H9 (cell line): Measurements from ENCODE around the gene CCDC9B. TPM values are rescaled to one million over a fixed set of nuclear protein-coding genes. Genes with fewer than 3 reads are reported as not detected.

Experiments used
- DNase-seq: peaks from one replicate; pipeline ENCODE4 v3.0.0-alpha.2; 2017
- H2AFZ ChIP-seq: one replicate; pipeline ENCODE4 v1.6.1; 2013; ENCODE audit warnings: mild to moderate bottlenecking, low read length, control low read depth, moderate library complexity
- H2AK5ac ChIP-seq: 2 replicates; pipeline ENCODE4 v1.6.1; 2013; ENCODE audit warnings: low read length, control low read depth, mixed read lengths; ENCODE audit not compliant: insufficient read length
- H2BK120ac ChIP-seq: one replicate; pipeline ENCODE4 v1.6.1; 2013; ENCODE audit warnings: low read depth, mild to moderate bottlenecking, low read length, control low read depth, inconsistent platforms; ENCODE audit not compliant: poor library complexity, severe bottlenecking
- H2BK12ac ChIP-seq: 2 replicates; pipeline ENCODE4 v1.6.1; 2013; ENCODE audit warnings: low read length, control low read depth, mixed read lengths, low read depth; ENCODE audit not compliant: insufficient read length
- H2BK15ac ChIP-seq: 2 replicates; pipeline ENCODE4 v1.6.1; 2013; ENCODE audit warnings: low read depth, low read length, control low read depth
- H2BK20ac ChIP-seq: one replicate; pipeline ENCODE4 v1.6.1; 2013; ENCODE audit warnings: low read depth, mild to moderate bottlenecking, low read length, control low read depth, inconsistent platforms; ENCODE audit not compliant: poor library complexity, severe bottlenecking
- H2BK5ac ChIP-seq: 2 replicates; pipeline ENCODE4 v1.6.1; 2013; ENCODE audit warnings: low read length, control low read depth, mixed read lengths; ENCODE audit not compliant: insufficient read length
- H3K14ac ChIP-seq: 2 replicates; pipeline ENCODE4 v1.6.1; 2013; ENCODE audit warnings: low read length, control low read depth; ENCODE audit not compliant: insufficient read depth
- H3K18ac ChIP-seq: 2 replicates; pipeline ENCODE4 v1.6.1; 2013; ENCODE audit warnings: low read depth, mild to moderate bottlenecking, mixed read lengths, low read length, control low read depth; ENCODE audit not compliant: insufficient read length
- H3K23ac ChIP-seq: 2 replicates; pipeline ENCODE4 v1.6.1; 2013; ENCODE audit warnings: low read length, control low read depth, mixed read lengths, low read depth; ENCODE audit not compliant: insufficient read length
- H3K23me2 ChIP-seq: 2 replicates; pipeline ENCODE4 v1.6.1; 2013; ENCODE audit warnings: low read depth, mild to moderate bottlenecking, mixed read lengths, low read length, control low read depth; ENCODE audit not compliant: insufficient read length, poor library complexity, severe bottlenecking
- H3K27ac ChIP-seq: 2 replicates; pipeline ENCODE4 v1.5.1; 2013; ENCODE audit warnings: low read length, control low read depth, mixed read lengths, low read depth; ENCODE audit not compliant: insufficient read length
- H3K27me3 ChIP-seq: 2 replicates; pipeline ENCODE4 v1.6.1; 2013; ENCODE audit warnings: low read length, control low read depth, inconsistent platforms; ENCODE audit not compliant: insufficient read depth
- H3K4ac ChIP-seq: 2 replicates; pipeline ENCODE4 v1.6.1; 2013; ENCODE audit warnings: low read depth, mild to moderate bottlenecking, control low read depth, inconsistent platforms, low read length, moderate library complexity
- H3K4me1 ChIP-seq: 2 replicates; pipeline ENCODE4 v1.6.1; 2013; ENCODE audit warnings: low read length, control low read depth, inconsistent platforms; ENCODE audit not compliant: insufficient read depth
- H3K4me2 ChIP-seq: 2 replicates; pipeline ENCODE4 v1.6.1; 2013; ENCODE audit warnings: low read length, control low read depth, mixed read lengths; ENCODE audit not compliant: insufficient read length, insufficient read depth
- H3K56ac ChIP-seq: 2 replicates; pipeline ENCODE4 v1.6.1; 2013; ENCODE audit warnings: low read depth, mild to moderate bottlenecking, mixed read lengths, low read length, control low read depth; ENCODE audit not compliant: insufficient read length
- H3K79me1 ChIP-seq: 2 replicates; pipeline ENCODE4 v1.6.1; 2013; ENCODE audit warnings: low read depth, mild to moderate bottlenecking, moderate library complexity, low read length, control low read depth, inconsistent platforms; ENCODE audit not compliant: insufficient read depth, poor library complexity, severe bottlenecking
- H3K79me2 ChIP-seq: 2 replicates; pipeline ENCODE4 v1.6.1; 2013; ENCODE audit warnings: low read length, control low read depth, inconsistent platforms; ENCODE audit not compliant: insufficient read depth
- H3K9ac ChIP-seq: 2 replicates; pipeline ENCODE4 v1.6.1; 2013; ENCODE audit warnings: low read length, control low read depth, mixed read lengths; ENCODE audit not compliant: insufficient read length; ENCODE audit errors: extremely low read depth
- H3K9me3 ChIP-seq: one replicate; pipeline ENCODE4 v1.6.1; 2013; ENCODE audit warnings: low read depth, low read length, inconsistent platforms; ENCODE audit not compliant: control insufficient read depth
- H3T11ph ChIP-seq: one replicate; pipeline ENCODE4 v1.6.1; 2013; ENCODE audit warnings: mild to moderate bottlenecking, low read length, control low read depth, inconsistent platforms
- H4K20me1 ChIP-seq: one replicate; pipeline ENCODE4 v1.6.1; 2013; ENCODE audit not compliant: control insufficient read depth, insufficient read length, insufficient read depth
- H4K5ac ChIP-seq: 2 replicates; pipeline ENCODE4 v1.6.1; 2013; ENCODE audit warnings: low read depth, mild to moderate bottlenecking, mixed read lengths, low read length, control low read depth; ENCODE audit not compliant: insufficient read length
- H4K8ac ChIP-seq: replicated peaks from 2 replicates; pipeline ENCODE4 v1.6.1; 2013; ENCODE audit warnings: low read length, control low read depth, mixed read lengths, low read depth; ENCODE audit not compliant: insufficient read length
- H4K91ac ChIP-seq: 2 replicates; pipeline ENCODE4 v1.6.1; 2013; ENCODE audit warnings: low read depth, mild to moderate bottlenecking, moderate library complexity, mixed read lengths, low read length, control low read depth; ENCODE audit not compliant: insufficient read length
- H3K27ac Mint-ChIP-seq, 3 experiments: 2 replicates in 2 of 3; 3 replicates in 1 of 3; pipeline ENCODE4 v1.8.0; 2020 to 2021; ENCODE audit warnings: mixed read lengths in 3 of 3, mild to moderate bottlenecking in 1 of 3, moderate library complexity in 1 of 3
- H3K27me3 Mint-ChIP-seq: 2 replicates; pipeline ENCODE4 v1.8.0; 2021; ENCODE audit warnings: low read depth, mild to moderate bottlenecking, moderate library complexity, mixed read lengths
- H3K36me3 Mint-ChIP-seq, 3 experiments: 2 replicates in 2 of 3; 3 replicates in 1 of 3; pipeline ENCODE4 v1.8.0; 2020 to 2021; ENCODE audit warnings: low read depth in 3 of 3, mixed read lengths in 3 of 3; ENCODE audit not compliant: insufficient read depth in 1 of 3
- H3K4me1 Mint-ChIP-seq, 2 experiments: 2 replicates each; pipeline ENCODE4 v1.8.0; 2020; ENCODE audit warnings: mixed read lengths in 2 of 2
- H3K4me3 Mint-ChIP-seq, 2 experiments: 2 replicates in 1 of 2; 3 replicates in 1 of 2; pipeline ENCODE4 v1.8.0; 2020 to 2021; ENCODE audit warnings: mild to moderate bottlenecking in 2 of 2, mixed read lengths in 2 of 2, moderate library complexity in 1 of 2
- H3K9me3 Mint-ChIP-seq, 2 experiments: 2 replicates in 1 of 2; 3 replicates in 1 of 2; pipeline ENCODE4 v1.8.0; 2020; ENCODE audit warnings: mild to moderate bottlenecking in 2 of 2, mixed read lengths in 2 of 2, moderate library complexity in 1 of 2
- CTCF ChIP-seq: fragments of 200-600 bp; sonication (generic); conservative IDR thresholded peaks from 3 replicates; pipeline ENCODE4 v1.8.0; 2021; ENCODE audit warnings: antibody characterized with exemption, mild to moderate bottlenecking
- WGBS: extraction: QIAGEN DNeasy Blood & Tissue Kit; methylation state at CpG from one replicate; pipeline ENCODE4 v1.1.7; 2013; ENCODE audit warnings: missing lambda C conversion rate, low lambda C conversion rate, mixed read lengths; ENCODE audit not compliant: insufficient read length; ENCODE audit errors: extremely low coverage; 5-methylcytosine and 5-hydroxymethylcytosine counted together
- total RNA-seq: library from RNA; stranded (reverse); gene quantifications from 2 replicates; pipeline ENCODE4 v1.2.1, GENCODE V29; 2021

CCDC9B gene
- total RNA-seq, 1 experiment from 2014 or later = 0.48 TPM

- H4K8ac ChIP-seq = no peak overlapping the region
- H3K79me2 ChIP-seq = no peaks in the 10 kb centered on the region
- no peak overlapping the region for H3T11ph ChIP-seq
- Mint-ChIP-seq H3K9me3 (peaks cover 0 to 2% of the 10 kb centered on the region in 2 experiments; a peak in 1 of 5 replicates), H3K4me3 (no peak overlapping the region), H3K27ac (no peak overlapping the region), H3K27me3 (peaks cover 55% of the 10 kb centered on the region), H3K36me3 (no peaks in the 10 kb centered on the region), H3K4me1 (peaks cover 7 to 13% of the 10 kb centered on the region in 2 experiments)
- TF ChIP-seq CTCF = no peak
- DNase-seq = no peak
- H3K27me3 ChIP-seq = no peaks in the 10 kb centered on the region; the same call in 1 of the 2 replicates
- H2BK5ac ChIP-seq = no peak overlapping the region
- no peak overlapping the region for H2BK20ac ChIP-seq
- no peaks in the 10 kb centered on the region for H3K79me1 ChIP-seq
- H2BK15ac ChIP-seq = no peak overlapping the region
- H3K4me1 ChIP-seq = no peaks in the 10 kb centered on the region; the same call in 1 of the 2 replicates
- H2AK5ac ChIP-seq = no peak overlapping the region
- H3K23me2 ChIP-seq = no peaks in the 10 kb centered on the region
- no peak overlapping the region for H3K23ac ChIP-seq
- no peak overlapping the region for H2AFZ ChIP-seq
- H4K91ac ChIP-seq = no peak overlapping the region
- no CpG with 5 or more reads among the region's 14 CpGs for WGBS
- H3K27ac ChIP-seq = no peak overlapping the region
- no peak overlapping the region for H3K4ac ChIP-seq
- H2BK12ac ChIP-seq = no peak overlapping the region
- H3K9ac ChIP-seq = no peak overlapping the region
- no peaks in the 10 kb centered on the region for H4K20me1 ChIP-seq
- H3K9me3 ChIP-seq = no peaks in the 10 kb centered on the region
- H3K56ac ChIP-seq = no peak overlapping the region
- no peak overlapping the region for H2BK120ac ChIP-seq
- H3K18ac ChIP-seq = no peak overlapping the region
- no peak overlapping the region for H4K5ac ChIP-seq
- no peak overlapping the region for H3K4me2 ChIP-seq
- no peak overlapping the region for H3K14ac ChIP-seq
These were observed 26.0 kb upstream of the CCDC9B start for GRCh38 chr15:40366457-40367370.
